Stomach (tissue), 9 donors: ENCODE measurements around the gene NUP133. TPM values are rescaled to one million over a fixed set of nuclear protein-coding genes. Genes with fewer than 3 reads are reported as not detected.

Experiments used
- DNase-seq, 2 donors: peaks; one replicate each; pipeline versions ENCODE4 v3.0.0 to v3.0.0-alpha.2; 2013 to 2019
- H3K27ac ChIP-seq, 5 donors: fragments of 200-600 bp in 4 of 5; sonication (generic) in 4 of 5; one replicate each; pipeline ENCODE4 v1.5.1; 2013 to 2019; ENCODE audit warnings: mild to moderate bottlenecking in 1 of 5, moderate library complexity in 1 of 5
- H3K27me3 ChIP-seq, 3 donors: fragments of 200-600 bp; sonication (generic); one replicate each; pipeline ENCODE4 v1.5.1; 2017 to 2019; ENCODE audit warnings: mixed run types in 1 of 3
- H3K36me3 ChIP-seq, 4 donors: fragments of 200-600 bp; sonication (generic); 1 replicate in 3 of 4; 2 replicates in 1 of 4; pipeline ENCODE4 v1.5.1; 2016 to 2019
- H3K4me1 ChIP-seq, 4 donors: fragments of 200-600 bp; sonication (generic); one replicate each; pipeline ENCODE4 v1.5.1; 2016 to 2019
- H3K4me3 ChIP-seq, 4 donors: fragments of 200-600 bp; sonication (generic) in 3 of 4; one replicate each; pipeline ENCODE4 v1.5.1; 2016 to 2019; ENCODE audit warnings: mild to moderate bottlenecking in 1 of 4
- H3K9me3 ChIP-seq, 4 donors: fragments of 200-600 bp; sonication (generic); one replicate each; pipeline ENCODE4 v1.5.1; 2016 to 2019
- EP300 ChIP-seq: sonication (generic); formaldehyde crosslinking; IDR thresholded peaks from one replicate; pipeline ENCODE4 v1.6.1; 2017; ENCODE audit warnings: antibody characterized with exemption
- POLR2A ChIP-seq, 4 donors: fragments of 450-650 bp; IDR thresholded peaks; one replicate each; pipeline ENCODE4 v1.6.1; 2016; ENCODE audit warnings: antibody characterized with exemption in 4 of 4, control low read depth in 2 of 4, mild to moderate bottlenecking in 1 of 4, moderate library complexity in 1 of 4
- POLR2AphosphoS5 ChIP-seq, 3 donors: sonication (generic); formaldehyde crosslinking; IDR thresholded peaks; one replicate each; pipeline ENCODE4 v1.6.1; 2016; ENCODE audit warnings: antibody characterized with exemption in 3 of 3
- WGBS, 5 donors: extraction: QIAGEN DNeasy Blood & Tissue Kit in 3 of 5; methylation state at CpG; one replicate each; pipeline versions ENCODE4 v1.1.5 to v1.1.7; 2013 to 2018; 5-methylcytosine and 5-hydroxymethylcytosine counted together
- intact Hi-C: fragments of 100-400 bp; cut with DNase I; formaldehyde crosslinking; loops from one replicate; pipeline ENCODE4 v1.15.1; 2023; ENCODE audit warnings: low total_unique reads
- polyA plus RNA-seq, 3 donors: library from polyadenylated mRNA; stranded (reverse); fragments of 200-250 nt; gene quantifications; one replicate each; pipeline ENCODE4 v1.2.3, GENCODE V29; 2013
- total RNA-seq, 5 donors: library from RNA; depleted of rRNA; stranded (reverse); fragments of >200 nt; gene quantifications; one replicate each; pipeline versions ENCODE4 v1.1.0 to v1.2.3, GENCODE V29; 2014 to 2016
- TF ChIP-seq, protein P1 (sequence below), 7 experiments: fragments of 450-650 bp in 4 of 7; fragments of 200-600 bp in 3 of 7; sonication (generic) in 3 of 7; IDR thresholded peaks; one replicate each; pipeline ENCODE4 v1.5.1; 2016 to 2019; ENCODE audit warnings: antibody characterized with exemption in 7 of 7, control low read depth in 2 of 7, mild to moderate bottlenecking in 1 of 7
- donor health status: healthy with polysubstance abuse.
- donor health status: Bipolar disorder and iron deficiency.
- donor health status: healthy.

NUP133 gene
- total and polyA plus RNA-seq, 8 donors: 5.5 to 74.7 (median 17.0) TPM

- Histone ChIP-seq H3K9me3 (no peaks in the 10 kb centered on the region), H3K4me3 (no peak overlapping the region), H3K27ac (no peak overlapping the region), H3K36me3 (no peaks in the 10 kb centered on the region), H3K4me1 (peaks cover 25 to 48% (median 36%) of the 10 kb centered on the region in 4 donors), H3K27me3 (peaks cover 0 to 64% (median 28%) of the 10 kb centered on the region in 3 donors)
- TF ChIP-seq POLR2AphosphoS5 (IDR thresholded peaks at IDR 0.05) (no peak), EP300 (no peak), POLR2A (IDR thresholded peaks at IDR 0.05) (no peak)
- TF ChIP-seq, protein P1, sequence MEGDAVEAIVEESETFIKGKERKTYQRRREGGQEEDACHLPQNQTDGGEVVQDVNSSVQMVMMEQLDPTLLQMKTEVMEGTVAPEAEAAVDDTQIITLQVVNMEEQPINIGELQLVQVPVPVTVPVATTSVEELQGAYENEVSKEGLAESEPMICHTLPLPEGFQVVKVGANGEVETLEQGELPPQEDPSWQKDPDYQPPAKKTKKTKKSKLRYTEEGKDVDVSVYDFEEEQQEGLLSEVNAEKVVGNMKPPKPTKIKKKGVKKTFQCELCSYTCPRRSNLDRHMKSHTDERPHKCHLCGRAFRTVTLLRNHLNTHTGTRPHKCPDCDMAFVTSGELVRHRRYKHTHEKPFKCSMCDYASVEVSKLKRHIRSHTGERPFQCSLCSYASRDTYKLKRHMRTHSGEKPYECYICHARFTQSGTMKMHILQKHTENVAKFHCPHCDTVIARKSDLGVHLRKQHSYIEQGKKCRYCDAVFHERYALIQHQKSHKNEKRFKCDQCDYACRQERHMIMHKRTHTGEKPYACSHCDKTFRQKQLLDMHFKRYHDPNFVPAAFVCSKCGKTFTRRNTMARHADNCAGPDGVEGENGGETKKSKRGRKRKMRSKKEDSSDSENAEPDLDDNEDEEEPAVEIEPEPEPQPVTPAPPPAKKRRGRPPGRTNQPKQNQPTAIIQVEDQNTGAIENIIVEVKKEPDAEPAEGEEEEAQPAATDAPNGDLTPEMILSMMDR (IDR thresholded peaks at IDR 0.05): no peak
- no peak for DNase-seq
- intact Hi-C loops: no loop called here
- WGBS, 5 donors: 69 to 85% (median 74%) methylated on average over 7 of the region's 7 CpGs
Observed at GRCh38 chr1:229412056-229412455, 96.1 kb downstream of the NUP133 start.

- no peak overlapping the region for H3K4me3 ChIP-seq
- H3K27ac ChIP-seq: peak overlapping the region in 2 of 5 donors; percentile 55 to 67
- intact Hi-C loops: no loop called here
- peaks cover 28 to 53% (median 40%) of the 10 kb centered on the region in 4 donors for H3K4me1 ChIP-seq
- DNase-seq: no peak
- 48 to 71% (median 57%) methylated on average over 8 to 11 of the region's 11 CpGs for WGBS, 5 donors
- peaks cover 0 to 69% (median 33%) of the 10 kb centered on the region in 3 donors for H3K27me3 ChIP-seq
- H3K9me3 ChIP-seq: no peaks in the 10 kb centered on the region
- H3K36me3 ChIP-seq: no peaks in the 10 kb centered on the region
- TF ChIP-seq EP300 (no peak), POLR2AphosphoS5 (IDR thresholded peaks at IDR 0.05) (no peak), POLR2A (IDR thresholded peaks at IDR 0.05) (no peak)
- TF ChIP-seq, protein P1 (IDR thresholded peaks at IDR 0.05): no peak
Observed at GRCh38 chr1:229411434-229412055, 96.6 kb downstream of the NUP133 start.

GRCh38 chr1:229410692-229411433 lies 97.3 kb downstream of the NUP133 start:
- H3K36me3 ChIP-seq: no peaks in the 10 kb centered on the region
- peaks cover 28 to 54% (median 40%) of the 10 kb centered on the region in 4 donors for H3K4me1 ChIP-seq
- intact Hi-C loops: no loop called here
- H3K9me3 ChIP-seq: no peaks in the 10 kb centered on the region
- WGBS, 5 donors: 10 to 17% (median 15%) methylated on average over 14 of the region's 14 CpGs
- peak overlapping the region in 4 of 5 donors; percentile 30 to 67 (median 60) for H3K27ac ChIP-seq
- peak; percentile 71 to 83 for DNase-seq
- peak overlapping the region in 1 of 4 donors; percentile 9 for H3K4me3 ChIP-seq
- H3K27me3 ChIP-seq: peaks cover 0 to 76% (median 33%) of the 10 kb centered on the region in 3 donors
- TF ChIP-seq EP300 (no peak), POLR2AphosphoS5 (IDR thresholded peaks at IDR 0.05) (no peak), POLR2A (IDR thresholded peaks at IDR 0.05) (no peak)
- TF ChIP-seq, protein P1 (IDR thresholded peaks at IDR 0.05): peak in 1 of 7 experiments; percentile 14

DNA sequence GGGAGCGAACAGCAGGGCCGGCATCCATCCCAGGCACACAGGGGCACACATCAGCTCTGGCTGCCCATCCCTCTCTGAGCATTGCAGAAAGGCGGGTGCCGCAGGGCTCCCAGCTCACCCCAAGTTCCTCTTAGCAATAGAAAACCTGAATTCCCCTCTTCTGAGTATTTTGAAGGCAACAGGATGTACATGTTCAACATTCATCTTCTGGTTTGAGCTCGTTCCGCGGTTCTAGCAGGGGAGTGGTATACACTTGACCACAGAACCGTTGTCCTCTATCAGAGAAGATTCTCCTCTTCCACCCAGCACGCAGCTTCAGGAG lies 97.8 kb downstream of the NUP133 start:
- TF ChIP-seq POLR2A (IDR thresholded peaks at IDR 0.05) (no peak), POLR2AphosphoS5 (IDR thresholded peaks at IDR 0.05) (no peak), EP300 (no peak)
- TF ChIP-seq, protein P1 (IDR thresholded peaks at IDR 0.05): no peak
- Histone ChIP-seq H3K4me3 (no peak overlapping the region), H3K27me3 (peaks cover 0 to 81% (median 33%) of the 10 kb centered on the region in 3 donors), H3K27ac (peak overlapping the region in 1 of 5 donors; percentile 67), H3K4me1 (peaks cover 28 to 54% (median 40%) of the 10 kb centered on the region in 4 donors), H3K9me3 (no peaks in the 10 kb centered on the region), H3K36me3 (no peaks in the 10 kb centered on the region)
- DNase-seq: no peak
- 27 to 56% (median 44%) methylated on average over 9 of the region's 9 CpGs for WGBS, 5 donors
- intact Hi-C loops: no loop called here
